Psoas muscle (tissue), 8 donors: ENCODE measurements around the gene KLHDC2. TPM values are rescaled to one million over a fixed set of nuclear protein-coding genes. Genes with fewer than 3 reads are reported as not detected.
"Not testable (repeated sequence)": the region's sequence is repeated elsewhere in the genome, so short reads cannot be mapped to it uniquely, and the experiment has no call there.

Experiments used
- ATAC-seq, 4 donors: fragments of 200-7000 bp; cut with Tn5 transposase; one replicate each; pipeline ENCODE4 v1.9.1; 2020; ENCODE audit warnings: moderate library complexity in 3 of 4, mild to moderate bottlenecking in 2 of 4
- DNase-seq, 2 donors: peaks; one replicate each; pipeline ENCODE4 v3.0.0-alpha.2; 2020
- H3K27ac ChIP-seq: fragments of 200-600 bp; one replicate; pipeline ENCODE4 v1.8.0; 2022
- H3K27me3 ChIP-seq, 3 donors: fragments of 200-600 bp in 1 of 3; one replicate each; pipeline versions ENCODE4 v1.6.1 to v1.8.0; 2013 to 2022; ENCODE audit warnings: low read length in 2 of 3, mild to moderate bottlenecking in 2 of 3, moderate library complexity in 1 of 3; ENCODE audit not compliant: insufficient read depth in 3 of 3
- H3K36me3 ChIP-seq, 2 donors: fragments of 200-600 bp in 1 of 2; one replicate each; pipeline versions ENCODE4 v1.6.1 to v1.8.0; 2013 to 2022; ENCODE audit warnings: low read depth in 1 of 2, mild to moderate bottlenecking in 1 of 2, moderate library complexity in 1 of 2; ENCODE audit not compliant: insufficient read depth in 1 of 2
- H3K4me1 ChIP-seq: fragments of 200-600 bp; one replicate; pipeline ENCODE4 v1.8.0; 2022
- H3K4me3 ChIP-seq: fragments of 200-600 bp; one replicate; pipeline ENCODE4 v1.8.0; 2022; ENCODE audit warnings: mild to moderate bottlenecking
- H3K9me3 ChIP-seq: fragments of 200-600 bp; one replicate; pipeline ENCODE4 v1.8.0; 2022
- CTCF ChIP-seq: fragments of 200-600 bp; IDR thresholded peaks from one replicate; pipeline ENCODE4 v1.8.0; 2022; ENCODE audit warnings: antibody characterized with exemption
- WGBS, 3 donors: extraction: QIAGEN DNeasy Blood & Tissue Kit; methylation state at CpG; one replicate each; pipeline versions ENCODE4 v1.1.6 to v1.1.7; 2013; 5-methylcytosine and 5-hydroxymethylcytosine counted together
- intact Hi-C, 2 donors: fragments of 100-400 bp; cut with DNase I; formaldehyde crosslinking; loops; one replicate each; pipeline versions ENCODE4 v1.11.0 to v1.14.2; 2022
- polyA plus RNA-seq, 3 donors: library from polyadenylated mRNA; stranded (reverse); fragments of 200-250 nt; gene quantifications; one replicate each; pipeline ENCODE4 v1.2.3, GENCODE V29; 2013
- total RNA-seq, 4 donors: library from RNA; stranded (reverse); fragmentation: NEBNext Ultra II Directional in 2 of 4; extraction: Animal tissue kit (Norgen Biotek cat#: 25700) in 2 of 4; gene quantifications; one replicate each; pipeline versions ENCODE4 v1.2.1 to v1.2.4, GENCODE V29; 2021 to 2023
- donor health status: healthy with polysubstance abuse.
- donor health status: DM: no; HTN: no; CAD: no; lungs with moderate emphysema.
- donor health status: Bipolar disorder and iron deficiency.
- donor health status: healthy.
- donor health status: DM: yes; HTN: yes; CAD: no.
- donor health status: DM: no; HTN: no; CAD: no.
- donor health status: DM: no; HTN: no; CAD: no.
- donor health status: DM: yes; HTN: yes; CAD: no.

KLHDC2 gene
- total and polyA plus RNA-seq, 7 donors, result 26.6 to 90.2 (median 58.2) TPM

- intact Hi-C loops, result loop anchor here in 1 of 2 donors (5.0 kb wide), 1 partner anchor 54 kb away; no protein-coding TSS in a partner anchor
- no peaks in the 10 kb centered on the region for H3K27me3 ChIP-seq
- no peak overlapping the region for H3K4me3 ChIP-seq
- ATAC-seq (no peak), DNase-seq (no peak)
- no peak overlapping the region for H3K27ac ChIP-seq
- H3K9me3 ChIP-seq, result no peaks in the 10 kb centered on the region
- WGBS, 3 donors, result 94 to 100% (median 94%) methylated on average over 2 of the region's 2 CpGs
- H3K36me3 ChIP-seq, result peaks cover 16 to 100% of the 10 kb centered on the region in 2 donors
- TF ChIP-seq CTCF, result no peak
- H3K4me1 ChIP-seq, result no peaks in the 10 kb centered on the region
These were observed 10.5 kb downstream of the KLHDC2 start for GRCh38 chr14:49778421-49778820.

GRCh38 chr14:49781040-49781439 lies 13.1 kb downstream of the KLHDC2 start:
- 88 to 91% (median 90%) methylated on average over 7 of the region's 7 CpGs for whole genome bisulfite sequencing, 3 donors
- H3K4me3 ChIP-seq, DNase-seq, H3K4me1 ChIP-seq, intact Hi-C loops, H3K27ac ChIP-seq, H3K9me3 ChIP-seq, H3K27me3 ChIP-seq, ATAC-seq: not testable (repeated sequence)
- H3K36me3 ChIP-seq, result peaks cover 6 to 100% of the 10 kb centered on the region in 2 donors

GRCh38 chr14:49783394-49784014 lies 15.6 kb downstream of the KLHDC2 start:
- 77 to 86% (median 84%) methylated on average over 3 of the region's 3 CpGs for WGBS, 3 donors
- no peaks in the 10 kb centered on the region for H3K9me3 ChIP-seq
- no peak for DNase-seq
- ATAC-seq, result no peak
- no peak overlapping the region for H3K4me3 ChIP-seq
- H3K27me3 ChIP-seq, result no peaks in the 10 kb centered on the region
- no peaks in the 10 kb centered on the region for H3K4me1 ChIP-seq
- intact Hi-C loops, result no loop called here
- no peak overlapping the region for H3K27ac ChIP-seq
- peaks cover 6 to 100% of the 10 kb centered on the region in 2 donors for H3K36me3 ChIP-seq
- no peak for TF ChIP-seq CTCF

GRCh38 chr14:49786315-49786714 lies 18.4 kb downstream of the KLHDC2 start:
- TF ChIP-seq CTCF, result no peak
- ATAC-seq (no peak), DNase-seq (no peak)
- H3K27me3 ChIP-seq, result no peaks in the 10 kb centered on the region
- no peaks in the 10 kb centered on the region for H3K9me3 ChIP-seq
- no peaks in the 10 kb centered on the region for H3K4me1 ChIP-seq
- no peak overlapping the region for H3K27ac ChIP-seq
- intact Hi-C loops, result loop anchor here in 1 of 2 donors (5.0 kb wide), 1 partner anchor 41 kb away; no protein-coding TSS in a partner anchor
- H3K4me3 ChIP-seq, result no peak overlapping the region
- 94 to 99% (median 96%) methylated on average over 2 of the region's 2 CpGs for WGBS, 3 donors
- H3K36me3 ChIP-seq, result peaks cover 9 to 100% of the 10 kb centered on the region in 2 donors

GRCh38 chr14:49792618-49793017 lies 24.7 kb downstream of the KLHDC2 start:
- H3K9me3 ChIP-seq, result no peaks in the 10 kb centered on the region
- WGBS, 3 donors, result 0% methylated on average over 1 of the region's 1 CpG
- peaks cover 5 to 86% of the 10 kb centered on the region in 2 donors for H3K36me3 ChIP-seq
- peak overlapping the region; percentile 21 for H3K27ac ChIP-seq
- DNase-seq (no peak), ATAC-seq (peak in 2 of 4 donors; percentile 14 to 48)
- no peak for TF ChIP-seq CTCF
- intact Hi-C loops, result no loop called here
- no peaks in the 10 kb centered on the region for H3K27me3 ChIP-seq
- H3K4me3 ChIP-seq, result no peak overlapping the region
- no peaks in the 10 kb centered on the region for H3K4me1 ChIP-seq
